OCI-LY3 (cell line): Measurements from ENCODE around the gene RSRP1.

Experiments
- CTCF ChIP-seq: fragments of 200-600, 300-600 bp; sonication (generic); IDR thresholded peaks from 2 replicates; pipeline ENCODE4 v1.5.1; 2014; ENCODE audit warnings: antibody characterized with exemption, low read length, low read depth
- EZH2phosphoT487 ChIP-seq: fragments of 200-600 bp; shearing (Covaris generic); IDR thresholded peaks from 2 replicates; pipeline ENCODE4 v1.6.1; 2018; ENCODE audit warnings: antibody characterized with exemption, mixed run types, low read depth

- no peak for TF ChIP-seq CTCF
- TF ChIP-seq EZH2phosphoT487 = no peak
These were observed 49.8 kb downstream of the RSRP1 start for GRCh38 chr1:25197235-25197975.
